Ascending aorta (tissue), 2 donors: ENCODE measurements around the gene KLHL24. TPM values are rescaled to one million over a fixed set of nuclear protein-coding genes. Genes with fewer than 3 reads are reported as not detected.
"Not testable (repeated sequence)": the region's sequence is repeated elsewhere in the genome, so short reads cannot be mapped to it uniquely, and the experiment has no call there.

Experiments used
- DNase-seq, 2 donors: peaks; one replicate each; pipeline ENCODE4 v3.0.0-alpha.2; 2019; ENCODE audit warnings: low spot score in 2 of 2
- H3K27ac ChIP-seq, 2 donors: fragments of 200-600 bp; sonication (generic); one replicate each; pipeline ENCODE4 v1.5.1; 2016 to 2017; ENCODE audit warnings: mild to moderate bottlenecking in 1 of 2
- H3K27me3 ChIP-seq: fragments of 200-600 bp; sonication (generic); one replicate; pipeline ENCODE4 v1.5.1; 2017
- H3K36me3 ChIP-seq, 2 donors: fragments of 200-600 bp; sonication (generic); one replicate each; pipeline ENCODE4 v1.5.1; 2016
- H3K4me1 ChIP-seq, 2 donors: fragments of 200-600 bp; sonication (generic); one replicate each; pipeline ENCODE4 v1.5.1; 2016 to 2017; ENCODE audit warnings: mild to moderate bottlenecking in 1 of 2
- H3K4me3 ChIP-seq, 2 donors: fragments of 200-600 bp; sonication (generic); one replicate each; pipeline ENCODE4 v1.5.1; 2016 to 2017; ENCODE audit warnings: mild to moderate bottlenecking in 1 of 2
- H3K9me3 ChIP-seq, 2 donors: fragments of 200-600 bp; sonication (generic); one replicate each; pipeline ENCODE4 v1.5.1; 2016
- intact Hi-C: fragments of 100-400 bp; cut with DNase I; formaldehyde crosslinking; loops from one replicate; pipeline ENCODE4 v1.15.1; 2023
- total RNA-seq: library from RNA; depleted of rRNA; stranded (reverse); fragments of >200 nt; gene quantifications from one replicate; pipeline ENCODE4 v1.1.0, GENCODE V29; 2016
- TF ChIP-seq, protein P1 (sequence below), 3 experiments: fragments of 200-600 bp in 2 of 3; fragments of 450-650 bp in 1 of 3; sonication (generic) in 2 of 3; IDR thresholded peaks; one replicate each; pipeline ENCODE4 v1.5.1; 2016 to 2019; ENCODE audit warnings: antibody characterized with exemption in 3 of 3, mild to moderate bottlenecking in 1 of 3, moderate library complexity in 1 of 3

KLHL24 gene
- total RNA-seq, 1 donor from 2014 or later, result 26.6 TPM

- intact Hi-C loops, result no loop called here
- TF ChIP-seq, protein P1, sequence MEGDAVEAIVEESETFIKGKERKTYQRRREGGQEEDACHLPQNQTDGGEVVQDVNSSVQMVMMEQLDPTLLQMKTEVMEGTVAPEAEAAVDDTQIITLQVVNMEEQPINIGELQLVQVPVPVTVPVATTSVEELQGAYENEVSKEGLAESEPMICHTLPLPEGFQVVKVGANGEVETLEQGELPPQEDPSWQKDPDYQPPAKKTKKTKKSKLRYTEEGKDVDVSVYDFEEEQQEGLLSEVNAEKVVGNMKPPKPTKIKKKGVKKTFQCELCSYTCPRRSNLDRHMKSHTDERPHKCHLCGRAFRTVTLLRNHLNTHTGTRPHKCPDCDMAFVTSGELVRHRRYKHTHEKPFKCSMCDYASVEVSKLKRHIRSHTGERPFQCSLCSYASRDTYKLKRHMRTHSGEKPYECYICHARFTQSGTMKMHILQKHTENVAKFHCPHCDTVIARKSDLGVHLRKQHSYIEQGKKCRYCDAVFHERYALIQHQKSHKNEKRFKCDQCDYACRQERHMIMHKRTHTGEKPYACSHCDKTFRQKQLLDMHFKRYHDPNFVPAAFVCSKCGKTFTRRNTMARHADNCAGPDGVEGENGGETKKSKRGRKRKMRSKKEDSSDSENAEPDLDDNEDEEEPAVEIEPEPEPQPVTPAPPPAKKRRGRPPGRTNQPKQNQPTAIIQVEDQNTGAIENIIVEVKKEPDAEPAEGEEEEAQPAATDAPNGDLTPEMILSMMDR (IDR thresholded peaks at IDR 0.05), result no peak
- DNase-seq, result no peak
- Histone ChIP-seq H3K4me1 (no peaks in the 10 kb centered on the region), H3K4me3 (no peak overlapping the region), H3K27me3 (no peaks in the 10 kb centered on the region), H3K9me3 (peaks cover 0 to 5% of the 10 kb centered on the region in 2 donors), H3K27ac (no peak overlapping the region), H3K36me3 (no peaks in the 10 kb centered on the region)
Measured at GRCh38 chr3:183592821-183593220, 42.6 kb upstream of the KLHL24 start.

- Histone ChIP-seq H3K4me3 (no peak overlapping the region), H3K27ac (no peak overlapping the region), H3K27me3 (no peaks in the 10 kb centered on the region), H3K4me1 (no peaks in the 10 kb centered on the region), H3K36me3 (no peaks in the 10 kb centered on the region), H3K9me3 (peaks cover 0 to 16% of the 10 kb centered on the region in 2 donors)
- TF ChIP-seq, protein P1 (IDR thresholded peaks at IDR 0.05), result no peak
- no peak for DNase-seq
- intact Hi-C loops, result no loop called here
Measured at GRCh38 chr3:183594636-183595035, 40.8 kb upstream of the KLHL24 start.

DNA sequence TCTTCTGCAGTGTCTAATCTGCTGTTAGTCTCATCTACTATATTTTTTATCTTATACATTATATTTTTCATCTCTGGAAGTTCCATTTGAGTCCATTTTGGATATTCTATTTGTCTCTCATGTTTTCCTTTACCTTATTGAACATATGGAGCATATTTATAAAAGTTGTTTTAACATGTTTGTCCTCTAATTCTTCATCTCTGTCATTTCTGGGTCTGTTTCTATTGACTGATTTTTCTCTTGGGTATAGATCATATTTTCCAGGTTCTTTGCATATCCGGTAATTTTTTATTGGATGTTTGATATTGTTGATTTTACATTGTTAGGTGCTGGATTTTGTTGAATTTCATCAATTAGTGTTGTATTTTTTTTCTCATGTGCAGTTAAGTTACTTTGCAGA, 37.5 kb upstream of the KLHL24 start:
- intact Hi-C loops, result no loop called here
- TF ChIP-seq, protein P1 (IDR thresholded peaks at IDR 0.05), result no peak
- DNase-seq, result no peak
- peaks cover 0 to 16% of the 10 kb centered on the region in 2 donors for H3K9me3 ChIP-seq
- H3K27me3 ChIP-seq, result no peaks in the 10 kb centered on the region
- H3K4me1 ChIP-seq, result no peaks in the 10 kb centered on the region
- H3K4me3 ChIP-seq, result no peak overlapping the region
- H3K27ac ChIP-seq, result no peak overlapping the region
- H3K36me3 ChIP-seq, result no peaks in the 10 kb centered on the region

DNA sequence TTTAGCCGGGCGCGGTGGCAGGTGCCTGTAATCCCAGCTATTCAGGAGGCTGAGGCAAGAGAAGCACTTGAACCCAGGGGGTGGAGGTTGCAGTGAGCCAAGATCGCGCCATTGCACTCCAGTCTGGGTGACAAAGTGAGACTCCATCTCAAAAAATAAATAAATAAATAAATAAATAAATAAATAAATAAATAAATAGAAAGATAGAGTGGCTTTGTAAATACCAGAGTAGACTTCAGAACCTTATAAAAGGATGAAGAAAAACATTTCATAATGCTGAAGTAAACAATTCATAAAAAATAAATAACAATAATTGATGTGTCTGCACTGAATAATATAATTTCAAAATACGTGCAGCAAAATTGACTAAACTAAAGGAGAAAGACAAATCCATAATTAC, 24.1 kb upstream of the KLHL24 start:
- H3K36me3 ChIP-seq, H3K4me1 ChIP-seq, H3K9me3 ChIP-seq, DNase-seq, intact Hi-C loops, H3K27me3 ChIP-seq, H3K27ac ChIP-seq, H3K4me3 ChIP-seq: not testable (repeated sequence)

- no peak for DNase-seq
- no peak overlapping the region for H3K27ac ChIP-seq
- no peaks in the 10 kb centered on the region for H3K4me1 ChIP-seq
- intact Hi-C loops, result no loop called here
- no peaks in the 10 kb centered on the region for H3K27me3 ChIP-seq
- H3K9me3 ChIP-seq, result no peaks in the 10 kb centered on the region
- TF ChIP-seq, protein P1 (IDR thresholded peaks at IDR 0.05), result no peak
- no peaks in the 10 kb centered on the region for H3K36me3 ChIP-seq
- H3K4me3 ChIP-seq, result no peak overlapping the region
Measured at GRCh38 chr3:183613366-183614285, 21.8 kb upstream of the KLHL24 start.

DNA sequence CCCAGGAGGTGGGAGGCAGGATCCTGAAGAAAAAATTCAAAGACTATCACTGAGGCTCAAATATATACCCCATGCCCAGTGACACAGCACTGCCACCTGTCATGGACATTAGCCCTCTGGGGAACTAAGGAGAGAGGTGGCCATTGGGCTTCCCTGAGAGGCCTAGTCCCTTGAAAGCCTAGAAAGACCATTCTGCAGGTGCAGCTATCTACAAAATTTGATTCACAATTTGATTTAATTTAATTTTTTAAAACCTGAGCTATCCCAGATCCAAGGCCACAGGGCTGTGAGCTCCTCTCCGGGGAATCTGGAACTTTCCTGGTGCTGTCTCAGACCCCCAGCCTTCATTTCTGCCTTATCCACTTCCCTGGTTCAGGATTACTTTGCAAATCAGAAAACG, 16.9 kb upstream of the KLHL24 start:
- Histone ChIP-seq H3K9me3 (no peaks in the 10 kb centered on the region), H3K27ac (no peak overlapping the region), H3K36me3 (no peaks in the 10 kb centered on the region), H3K4me1 (no peaks in the 10 kb centered on the region), H3K27me3 (no peaks in the 10 kb centered on the region), H3K4me3 (no peak overlapping the region)
- intact Hi-C loops, result no loop called here
- TF ChIP-seq, protein P1 (IDR thresholded peaks at IDR 0.05), result no peak
- no peak for DNase-seq
